GM21717 (cell line): ENCODE results near the gene ZNFX1.
"Not testable (repeated sequence)": the region's sequence is repeated elsewhere in the genome, so short reads cannot be mapped to it uniquely, and the experiment has no call there.

ENCODE experiments used
- ATAC-seq: cut with Tn5 transposase; IDR thresholded peaks from one replicate; pipeline ENCODE4 v1.9.1; 2021; ENCODE audit warnings: mild to moderate bottlenecking, moderate library complexity; ENCODE audit not compliant: unreplicated experiment

ZNFX1 gene

GRCh38 chr20:49216991-49217578, 60.8 kb downstream of the ZNFX1 start:
- no peak for ATAC-seq

GRCh38 chr20:49215232-49215631, 62.6 kb downstream of the ZNFX1 start:
- ATAC-seq, result no peak

- ATAC-seq, result no peak
These were observed 63.3 kb downstream of the ZNFX1 start for GRCh38 chr20:49214571-49214970.

GRCh38 chr20:49210757-49211110, 67.1 kb downstream of the ZNFX1 start:
- no peak for ATAC-seq

GRCh38 chr20:49210101-49210756, 67.6 kb downstream of the ZNFX1 start:
- ATAC-seq, result no peak

GRCh38 chr20:49207076-49207475, 70.8 kb downstream of the ZNFX1 start:
- ATAC-seq, result no peak

- no peak for ATAC-seq
These were observed 74.1 kb downstream of the ZNFX1 start for GRCh38 chr20:49203746-49204145.

- ATAC-seq, result no peak
These were observed 74.8 kb downstream of the ZNFX1 start for GRCh38 chr20:49203011-49203410.

GRCh38 chr20:49199729-49200293, 78.0 kb downstream of the ZNFX1 start:
- ATAC-seq, result no peak

GRCh38 chr20:49192944-49193518, 84.8 kb downstream of the ZNFX1 start:
- ATAC-seq, result not testable (repeated sequence)
